ENCODE data around the gene RSRC1. TPM values are rescaled to one million over a fixed set of nuclear protein-coding genes. Genes with fewer than 3 reads are reported as not detected.
A peak's percentile ranks its signal among the peaks of the same experiment; 100 is the strongest.
"Not testable (repeated sequence)": the region's sequence is repeated elsewhere in the genome, so short reads cannot be mapped to it uniquely, and the experiment has no call there.

The RSRC1 gene
- total RNA-seq, 1 donor from 2014 or later = 7.5 TPM

GRCh38 chr3:158506456-158506855, 396.6 kb downstream of the RSRC1 start:
- no peak for DNase-seq (ENCODE audit: low spot score)
- ATAC-seq = no peak

DNA sequence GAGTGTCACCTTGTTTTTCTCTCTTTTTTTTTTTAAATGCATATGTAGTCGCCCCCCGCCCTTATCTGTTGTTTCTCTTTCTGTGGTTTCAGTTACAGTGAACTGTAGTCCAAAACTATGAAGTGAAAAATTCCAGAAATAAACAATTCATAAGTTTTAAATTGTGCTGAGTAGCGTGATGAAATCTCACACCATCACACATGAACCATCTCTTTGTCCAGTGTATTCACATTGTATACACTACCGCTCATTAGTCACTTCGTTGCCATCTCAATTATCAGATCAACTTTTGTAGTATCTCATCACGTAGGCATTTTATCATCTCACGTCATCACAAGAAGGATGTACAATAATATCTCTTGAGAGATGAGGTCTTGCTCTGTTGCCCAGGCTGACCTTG, 398.6 kb downstream of the RSRC1 start:
- DNase-seq (ENCODE audit: low spot score) (no peak), ATAC-seq (no peak)

GRCh38 chr3:158509891-158510290, 400.0 kb downstream of the RSRC1 start:
- DNase-seq (ENCODE audit: low spot score) = no peak
- ATAC-seq = no peak

DNA sequence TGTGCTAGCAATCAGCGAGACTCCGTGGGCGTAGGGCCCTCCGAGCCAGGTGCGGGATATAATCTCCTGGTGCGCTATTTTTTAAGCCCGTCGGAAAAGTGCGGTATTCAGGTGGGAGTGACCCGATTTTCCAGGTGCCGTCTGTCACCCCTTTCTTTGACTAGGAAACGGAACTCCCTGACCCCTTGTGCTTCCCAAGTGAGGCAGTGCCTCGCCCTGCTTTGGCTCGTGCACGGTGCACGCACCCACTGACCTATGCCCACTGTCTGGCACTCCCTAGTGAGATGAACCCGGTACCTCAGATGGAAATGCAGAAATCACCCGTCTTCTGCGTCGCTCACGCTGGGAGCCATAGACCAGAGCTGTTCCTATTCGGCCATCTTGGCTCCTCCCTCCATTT, 406.8 kb downstream of the RSRC1 start:
- not testable (repeated sequence) for DNase-seq (ENCODE audit: low spot score); ATAC-seq

- DNase-seq (ENCODE audit: low spot score) (no peak), ATAC-seq (no peak)
Measured at GRCh38 chr3:158519776-158520175, 409.9 kb downstream of the RSRC1 start.

GRCh38 chr3:158520433-158520832, 410.5 kb downstream of the RSRC1 start:
- DNase-seq (ENCODE audit: low spot score) (no peak), ATAC-seq (no peak)

GRCh38 chr3:158522221-158523136, 412.6 kb downstream of the RSRC1 start:
- ATAC-seq = no peak
- no peak for DNase-seq (ENCODE audit: low spot score)

GRCh38 chr3:158528076-158528674, 418.3 kb downstream of the RSRC1 start:
- DNase-seq (ENCODE audit: low spot score) (no peak), ATAC-seq (no peak)

DNA sequence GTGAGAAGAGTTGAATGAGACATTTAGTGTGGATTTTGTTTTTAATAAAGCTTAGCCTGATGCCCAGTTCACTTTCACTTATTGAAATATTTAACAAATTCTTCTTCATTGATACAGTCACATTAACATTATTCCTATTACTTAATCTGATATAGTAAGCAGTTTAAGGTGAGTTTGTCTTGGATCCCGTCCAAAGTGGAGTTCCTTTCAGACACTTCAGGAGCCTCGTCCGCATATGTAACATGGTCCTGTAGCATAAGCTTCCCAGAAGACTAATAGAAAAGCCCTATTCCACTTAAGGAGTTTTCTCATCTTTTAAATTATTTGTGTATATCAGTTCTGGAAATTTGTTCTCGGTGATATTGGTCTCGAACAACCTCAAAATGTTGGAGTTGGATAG, 421.4 kb downstream of the RSRC1 start:
- ATAC-seq = no peak

DNA sequence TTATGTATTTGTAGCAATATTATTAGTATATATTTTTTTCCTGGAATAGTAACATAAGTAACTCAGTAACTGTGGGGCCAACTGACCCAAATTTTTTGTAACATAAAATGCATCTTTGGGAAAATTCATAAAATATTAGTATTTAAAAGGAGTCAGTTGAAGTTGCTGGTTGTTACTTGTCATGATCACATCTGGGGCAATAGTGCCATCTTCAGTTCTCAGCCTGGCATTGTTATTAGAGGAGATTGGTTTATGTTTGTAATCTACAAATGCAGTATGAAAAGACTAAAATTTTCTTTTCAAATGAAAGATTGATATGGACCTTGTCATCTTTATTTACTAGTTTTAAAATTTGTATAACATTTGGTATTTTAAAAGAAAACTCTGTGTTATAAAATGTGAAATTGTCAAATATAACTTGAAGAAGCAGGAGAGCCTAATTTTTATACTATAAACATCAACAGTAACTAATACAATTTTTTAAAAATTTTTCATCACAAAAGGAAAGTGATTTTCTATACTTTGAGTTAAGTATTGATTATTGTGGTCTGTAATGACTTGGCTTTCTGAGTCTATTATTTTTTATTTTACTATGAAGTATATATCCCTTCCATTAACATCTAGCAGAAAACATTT, 422.3 kb downstream of the RSRC1 start:
- ATAC-seq (peak; percentile 62), DNase-seq (ENCODE audit: low spot score) (no peak)

More for the DNA sequence above, 421.4 kb downstream of the RSRC1 start:
- DNase-seq (ENCODE audit: low spot score) = no peak

DNA sequence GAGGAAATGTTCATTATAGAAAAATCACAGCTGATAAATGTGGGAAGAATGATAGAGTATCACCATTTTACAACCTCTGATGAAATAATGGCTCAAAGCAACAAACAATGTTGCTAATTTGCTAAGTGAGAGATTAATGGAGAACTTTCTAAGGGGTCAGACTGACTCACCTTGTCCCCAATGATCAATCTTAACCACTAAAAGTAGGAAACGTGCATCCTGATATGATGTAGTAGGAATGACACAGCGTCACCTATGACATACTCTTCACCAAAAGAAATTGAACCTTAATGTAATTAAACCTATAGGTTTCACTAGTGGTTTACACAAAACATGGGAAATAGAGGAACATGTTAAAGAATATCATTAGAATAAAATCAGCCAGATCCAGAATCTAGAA, 426.0 kb downstream of the RSRC1 start:
- DNase-seq (ENCODE audit: low spot score) (no peak), ATAC-seq (no peak)

GRCh38 chr3:158539414-158540014, 429.6 kb downstream of the RSRC1 start:
- ATAC-seq (peak; percentile 75), DNase-seq (ENCODE audit: low spot score) (no peak)

GRCh38 chr3:158540066-158540465, 430.2 kb downstream of the RSRC1 start:
- no peak for DNase-seq (ENCODE audit: low spot score)
- ATAC-seq = no peak

DNA sequence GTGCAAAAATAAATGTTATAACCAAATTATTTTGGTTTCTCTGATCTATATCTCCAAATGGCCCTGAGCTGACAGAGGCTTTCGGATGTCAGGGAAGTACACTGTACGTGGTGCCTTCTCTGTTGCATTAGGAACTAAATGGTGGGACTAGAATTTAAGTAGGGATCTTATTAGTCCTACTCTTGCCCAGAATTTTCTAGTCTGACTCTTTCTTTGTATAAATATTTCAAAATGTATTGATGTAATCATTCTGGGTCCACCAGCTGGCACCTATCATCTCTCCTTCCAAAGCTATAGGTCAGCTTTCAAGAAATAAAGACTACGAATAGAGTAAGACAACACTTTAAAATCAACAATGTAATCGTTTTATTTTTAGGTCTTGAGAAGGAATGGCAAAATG, 438.8 kb downstream of the RSRC1 start:
- no peak for DNase-seq (ENCODE audit: low spot score)
- no peak for ATAC-seq

GRCh38 chr3:158549938-158550337, 440.0 kb downstream of the RSRC1 start:
- ATAC-seq; DNase-seq (ENCODE audit: low spot score): not testable (repeated sequence)

GRCh38 chr3:158552124-158552523, 442.2 kb downstream of the RSRC1 start:
- ATAC-seq = no peak
- no peak for DNase-seq (ENCODE audit: low spot score)

- no peak for ATAC-seq
- DNase-seq (ENCODE audit: low spot score) = no peak
Measured at GRCh38 chr3:158559504-158559903, 449.6 kb downstream of the RSRC1 start.

DNA sequence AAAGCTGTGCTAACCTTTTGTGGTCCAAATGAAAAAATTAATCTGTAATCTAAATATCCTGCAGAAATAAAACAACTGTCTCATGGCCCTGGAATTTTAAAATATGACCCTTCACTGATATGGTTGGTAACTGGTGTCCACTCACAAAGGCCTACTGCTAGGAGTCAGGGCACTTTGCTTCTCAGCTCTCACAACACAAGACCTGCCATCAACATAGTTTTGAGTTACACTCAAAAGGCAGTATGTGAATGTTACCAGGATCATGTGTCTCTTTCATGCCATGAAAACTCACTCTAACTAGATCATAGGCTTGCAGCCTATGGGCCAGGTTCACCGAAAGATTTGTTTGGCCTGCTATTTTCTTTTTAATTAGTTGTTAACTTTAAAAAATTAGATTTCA, 451.1 kb downstream of the RSRC1 start:
- no peak for ATAC-seq
- DNase-seq (ENCODE audit: low spot score) = no peak

DNA sequence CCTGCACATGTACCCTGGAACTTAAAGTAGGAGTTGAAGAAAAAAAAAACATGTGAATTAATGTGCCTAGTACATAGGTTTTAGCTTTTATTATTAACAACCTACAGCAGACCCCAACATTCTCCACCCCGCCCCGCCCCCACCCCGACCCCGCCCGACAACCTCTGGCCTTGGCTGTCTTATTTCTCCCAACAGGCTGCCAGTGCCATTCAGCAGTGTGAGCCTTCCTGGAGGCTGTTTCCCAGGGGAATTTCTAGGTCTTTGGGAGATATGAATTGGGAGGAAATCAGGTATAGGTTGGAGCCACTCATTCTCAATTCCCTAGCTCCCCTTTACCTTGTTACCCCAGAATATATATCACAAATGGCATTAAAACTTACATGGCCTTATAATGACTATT, 452.8 kb downstream of the RSRC1 start:
- ATAC-seq (no peak), DNase-seq (ENCODE audit: low spot score) (no peak)

DNA sequence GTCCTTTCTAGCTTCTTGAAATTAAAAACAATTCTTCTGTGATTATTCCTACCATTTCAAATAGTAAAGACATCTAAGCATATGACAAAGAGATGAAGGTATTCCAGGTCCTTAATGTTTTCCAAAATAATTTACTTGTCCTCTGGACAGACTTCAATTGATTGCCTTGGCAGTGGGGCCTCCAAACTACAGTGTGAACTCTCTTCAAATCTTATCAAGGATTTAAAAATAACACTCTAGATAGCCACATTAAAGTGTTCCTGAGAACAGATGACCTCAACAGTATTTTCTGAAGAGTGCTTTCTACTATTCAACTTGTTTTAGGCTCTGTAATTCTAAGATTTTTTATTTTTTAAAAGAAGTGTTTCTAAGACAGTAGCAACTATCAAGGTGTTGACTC, 453.2 kb downstream of the RSRC1 start:
- no peak for ATAC-seq
- no peak for DNase-seq (ENCODE audit: low spot score)

DNA sequence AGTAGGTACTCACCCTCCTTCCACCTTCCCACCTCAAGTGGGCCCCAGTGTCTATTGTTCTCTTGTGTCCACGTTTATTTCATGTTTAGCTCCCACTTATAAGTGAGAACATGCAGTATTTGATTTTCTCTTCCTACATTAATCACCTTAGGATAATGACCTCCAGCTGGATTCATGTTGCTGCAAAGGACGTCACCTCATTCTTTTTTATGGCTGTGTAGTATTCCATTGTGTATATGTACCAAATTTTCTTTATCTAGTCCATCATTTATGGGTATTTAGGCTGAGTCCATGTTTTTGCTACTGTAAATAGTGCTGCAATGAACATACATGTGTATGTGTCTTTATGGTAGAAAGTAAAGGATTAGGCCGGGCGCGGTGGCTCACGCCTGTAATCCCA, 455.2 kb downstream of the RSRC1 start:
- no peak for ATAC-seq
- DNase-seq (ENCODE audit: low spot score) = no peak
